GM10266 (cell line): ENCODE results near the gene VPREB1.
"Not testable (repeated sequence)": the region's sequence is repeated elsewhere in the genome, so short reads cannot be mapped to it uniquely, and the experiment has no call there.

ENCODE experiments used
- DNase-seq: peaks from one replicate; pipeline ENCODE4 v3.0.0; 2012; ENCODE audit errors: extremely low spot score

The VPREB1 gene

DNA sequence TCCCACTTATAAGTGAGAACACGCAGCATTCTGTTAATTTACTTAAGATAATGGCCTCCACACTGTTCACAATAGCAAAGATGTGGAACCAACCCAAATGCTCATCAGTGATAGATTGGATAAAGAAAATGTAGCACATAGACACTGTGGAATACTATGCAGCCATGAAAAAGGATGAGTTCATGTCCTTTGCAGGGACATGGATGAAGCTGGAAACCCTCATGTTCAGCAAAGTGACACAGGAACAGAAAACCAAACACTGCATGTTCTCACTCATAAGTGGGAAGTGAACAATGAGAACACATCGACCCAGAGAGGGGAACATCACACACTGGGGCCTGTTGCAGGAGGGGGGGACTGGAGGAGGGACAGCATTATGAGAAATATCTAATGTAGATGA, 15.6 kb downstream of the VPREB1 start:
- not testable (repeated sequence) for DNase-seq

DNA sequence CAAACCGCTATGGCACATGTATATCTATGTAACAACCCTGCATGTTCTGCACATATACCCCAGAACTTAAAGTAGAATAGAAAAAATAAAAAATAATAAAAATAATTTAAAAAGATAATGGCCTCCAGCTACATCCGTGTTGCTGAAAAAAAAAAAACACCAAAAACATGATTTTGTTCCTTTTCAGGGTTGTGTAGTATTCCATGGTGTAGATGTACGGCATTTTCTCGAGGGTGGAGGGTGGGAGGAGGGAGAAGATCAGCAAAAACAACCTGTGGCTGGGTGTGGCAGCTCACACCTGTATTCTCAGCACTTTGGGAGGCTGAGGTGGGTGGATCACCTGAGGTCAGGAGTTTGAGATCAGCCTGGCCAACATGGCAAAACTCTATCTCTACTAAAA, 16.0 kb downstream of the VPREB1 start:
- DNase-seq = not testable (repeated sequence)

DNA sequence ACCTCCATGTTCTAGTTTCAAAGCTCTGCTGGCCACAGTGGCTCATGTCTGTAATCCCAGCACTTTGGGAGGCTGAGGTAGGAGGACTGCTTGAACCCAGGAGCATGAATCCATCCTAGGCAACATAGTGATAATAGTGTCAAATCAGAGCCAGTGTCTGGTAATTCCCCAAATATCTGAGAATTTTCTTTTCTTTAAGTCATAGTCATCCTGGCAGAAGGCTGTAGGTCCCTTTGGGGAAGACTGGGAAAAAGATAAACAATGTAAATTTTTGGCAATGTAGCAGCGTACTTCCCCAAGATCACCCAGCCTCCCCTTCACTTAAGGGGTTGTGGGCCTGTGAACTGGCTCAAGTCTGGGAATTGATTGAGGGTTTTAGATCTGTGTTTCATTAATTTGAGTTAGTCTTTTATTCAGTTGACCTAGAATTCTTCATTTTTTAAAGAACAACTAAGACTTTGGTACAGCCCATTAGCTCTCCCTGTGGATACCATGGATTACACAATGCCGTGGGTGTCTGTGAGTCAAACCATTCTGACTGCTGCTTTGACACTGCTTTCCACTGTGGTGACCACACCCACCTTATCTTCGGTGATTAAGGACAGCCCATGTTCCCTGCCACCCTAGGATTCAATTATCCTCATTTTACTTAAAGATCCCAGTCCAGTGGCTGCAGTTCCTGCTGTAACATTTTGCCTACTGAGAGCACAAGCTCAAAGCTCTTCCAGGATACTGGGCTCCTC, 17.9 kb downstream of the VPREB1 start:
- not testable (repeated sequence) for DNase-seq

DNA sequence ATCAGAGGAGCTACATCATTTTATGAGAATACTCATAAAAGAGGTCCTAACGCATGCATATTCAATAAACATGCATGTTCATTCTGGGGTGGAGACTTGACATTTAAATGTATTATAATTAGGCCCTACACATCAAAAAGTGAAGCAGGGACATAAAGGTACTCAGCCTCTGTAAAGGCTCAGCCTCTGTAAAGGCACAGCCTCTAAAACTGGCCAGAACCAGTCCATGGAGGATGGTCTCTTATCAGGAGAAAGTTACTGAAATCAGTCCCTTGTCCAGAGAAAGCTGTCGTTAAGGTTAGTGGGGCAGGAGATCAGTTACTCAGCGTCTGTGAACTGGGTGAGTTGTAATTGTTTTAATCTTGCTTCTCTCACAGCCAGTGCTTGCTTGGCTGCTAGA, 19.2 kb downstream of the VPREB1 start:
- DNase-seq = not testable (repeated sequence)

DNA sequence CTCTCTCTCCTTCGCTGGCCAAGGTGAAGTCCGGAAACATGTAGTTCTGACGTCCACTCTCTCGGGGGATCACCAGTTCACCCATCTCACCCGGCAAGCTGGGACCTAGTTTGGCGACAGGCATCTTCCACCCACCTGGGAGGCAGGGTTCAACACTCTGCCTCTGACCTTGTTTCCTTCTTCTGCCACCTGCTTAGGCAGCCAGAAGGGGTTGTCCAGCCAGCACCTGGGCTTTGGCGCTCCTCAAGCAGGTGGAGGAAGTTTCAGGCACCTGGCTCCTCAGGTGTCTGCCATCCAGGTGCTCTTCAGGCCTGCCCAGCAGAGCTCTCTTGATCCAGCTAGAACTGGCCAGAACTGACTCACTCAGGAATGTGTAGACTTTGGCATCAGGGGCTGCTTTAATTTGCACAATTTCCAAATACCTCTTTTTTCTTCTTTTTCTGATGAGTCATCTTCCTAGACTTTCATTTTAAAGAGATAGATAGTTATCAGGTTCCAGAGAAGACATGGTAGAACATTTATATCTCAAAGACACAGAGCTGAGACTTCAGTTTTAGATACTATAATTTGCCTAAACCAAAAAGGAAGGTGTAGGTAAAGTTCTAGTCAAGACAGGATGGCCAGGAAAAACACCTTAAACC, 25.6 kb downstream of the VPREB1 start:
- not testable (repeated sequence) for DNase-seq

DNA sequence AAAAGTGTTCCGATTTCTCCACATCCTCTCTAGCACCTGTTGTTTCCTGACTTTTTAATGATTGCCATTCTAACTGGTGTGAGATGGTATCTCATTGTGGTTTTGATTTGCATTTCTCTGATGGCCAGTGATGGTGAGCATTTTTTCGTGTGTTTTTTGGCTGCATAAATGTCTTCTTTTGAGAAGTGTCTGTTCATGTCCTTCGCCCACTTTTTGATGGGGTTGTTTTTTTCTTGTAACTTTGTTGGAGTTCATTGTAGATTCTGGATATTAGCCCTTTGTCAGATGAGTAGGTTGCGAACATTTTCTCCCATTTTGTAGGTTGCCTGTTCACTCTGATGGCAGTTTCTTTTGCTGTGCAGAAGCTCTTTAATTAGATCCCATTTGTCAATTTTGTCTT, 32.8 kb downstream of the VPREB1 start:
- not testable (repeated sequence) for DNase-seq

DNA sequence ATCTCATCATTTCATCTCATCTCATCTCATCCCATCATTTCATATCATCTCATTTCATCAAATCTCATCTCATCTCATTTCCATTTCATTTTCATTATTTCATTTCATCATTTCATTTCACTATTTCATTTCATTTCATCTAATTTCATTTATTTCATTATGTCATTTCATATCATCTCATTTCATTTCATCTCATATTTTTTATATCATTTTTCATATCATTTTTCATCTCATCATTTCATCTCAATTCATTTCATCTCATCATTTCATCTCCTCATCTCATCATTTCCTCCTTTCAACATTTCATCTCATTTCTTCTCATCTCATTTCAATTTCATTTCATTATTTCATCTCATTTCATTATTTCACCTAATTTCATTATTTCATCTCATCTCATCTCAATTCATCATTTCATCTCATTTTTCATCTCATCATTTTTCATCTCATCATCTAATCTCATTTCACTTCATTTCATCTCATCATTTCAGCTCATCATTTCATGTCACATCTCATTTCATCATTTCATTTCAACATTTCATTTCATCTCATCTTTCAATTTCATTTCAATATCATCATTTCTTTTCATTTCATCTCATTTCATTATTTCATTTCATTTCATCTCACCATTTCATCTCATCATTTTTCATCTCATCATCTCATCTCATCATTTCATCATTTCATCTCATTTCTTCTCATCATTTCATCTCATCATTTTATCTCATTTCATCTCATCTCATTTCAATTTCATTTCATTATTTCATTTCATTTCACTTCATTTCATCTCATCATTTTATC, 40.6 kb downstream of the VPREB1 start:
- not testable (repeated sequence) for DNase-seq

DNA sequence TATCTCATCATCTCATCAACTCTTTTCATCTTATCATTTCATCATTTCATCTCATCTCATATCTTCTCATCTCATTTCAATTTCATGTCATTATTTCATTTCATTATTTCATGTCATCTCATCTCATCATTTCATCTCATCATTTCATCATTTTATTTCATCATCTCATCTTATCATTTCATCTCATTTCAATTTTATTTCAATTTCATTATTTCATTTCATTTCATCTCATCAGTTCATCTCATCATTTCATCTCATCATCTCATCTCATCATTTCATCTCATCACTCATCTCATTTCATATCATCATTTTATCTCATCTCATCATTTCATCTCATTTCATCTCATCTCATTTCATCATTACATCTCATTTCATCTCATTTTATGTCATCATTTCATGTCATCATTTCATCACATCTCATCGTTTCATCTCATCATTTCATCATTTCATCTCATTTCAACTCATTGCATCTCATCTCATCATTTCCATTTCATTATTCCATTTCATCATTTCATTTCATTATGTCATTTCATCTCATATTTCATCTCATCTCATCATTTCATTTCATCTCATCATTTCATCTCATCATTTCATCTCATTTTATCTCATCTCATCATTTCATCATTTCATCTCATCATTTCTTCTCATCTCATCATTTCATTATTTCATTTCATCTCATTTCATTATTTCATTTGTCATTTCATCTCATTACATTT, 42.0 kb downstream of the VPREB1 start:
- DNase-seq = not testable (repeated sequence)

DNA sequence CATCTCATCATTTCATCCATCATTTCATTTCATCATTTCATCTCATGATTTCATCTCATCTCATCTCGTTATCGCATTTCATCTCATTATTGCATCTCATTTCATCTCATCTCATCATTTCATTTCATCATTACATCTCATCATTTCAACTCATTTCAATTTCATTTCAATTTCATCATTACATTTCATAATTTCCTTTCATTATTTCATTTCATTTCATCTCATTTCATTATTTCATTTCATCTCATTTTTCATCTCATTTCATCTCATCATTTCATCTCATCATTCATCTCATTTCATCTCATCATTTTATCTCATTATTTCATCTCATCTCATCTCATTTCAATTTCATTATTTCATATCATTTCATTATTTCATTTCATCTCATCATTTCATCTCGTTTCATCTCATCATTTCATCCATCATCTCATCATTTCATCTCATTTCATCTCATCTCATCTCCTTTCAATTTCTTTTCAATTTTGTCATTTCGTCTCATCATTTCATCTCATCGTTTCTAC, 42.6 kb downstream of the VPREB1 start:
- DNase-seq = not testable (repeated sequence)

DNA sequence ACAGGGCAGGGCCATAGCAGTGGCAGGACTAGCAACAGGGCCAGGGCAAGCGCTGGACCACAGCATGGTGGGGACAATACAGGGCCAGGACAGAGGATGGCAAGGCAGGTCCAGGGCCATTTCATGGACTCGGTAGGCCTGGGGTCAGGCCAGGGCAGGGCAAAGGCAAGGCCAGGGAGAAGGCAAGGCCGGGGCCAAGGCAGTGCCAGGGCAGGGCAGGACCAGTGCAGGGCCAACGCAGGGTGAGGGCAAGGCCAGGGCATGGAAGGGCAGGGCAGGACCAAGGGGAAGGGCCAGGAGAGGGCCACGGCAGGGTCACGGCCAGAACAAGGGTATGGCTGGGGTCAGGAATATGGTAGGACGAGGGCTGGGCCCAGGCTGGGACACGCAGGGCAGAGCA, 45.1 kb downstream of the VPREB1 start:
- DNase-seq = not testable (repeated sequence)

DNA sequence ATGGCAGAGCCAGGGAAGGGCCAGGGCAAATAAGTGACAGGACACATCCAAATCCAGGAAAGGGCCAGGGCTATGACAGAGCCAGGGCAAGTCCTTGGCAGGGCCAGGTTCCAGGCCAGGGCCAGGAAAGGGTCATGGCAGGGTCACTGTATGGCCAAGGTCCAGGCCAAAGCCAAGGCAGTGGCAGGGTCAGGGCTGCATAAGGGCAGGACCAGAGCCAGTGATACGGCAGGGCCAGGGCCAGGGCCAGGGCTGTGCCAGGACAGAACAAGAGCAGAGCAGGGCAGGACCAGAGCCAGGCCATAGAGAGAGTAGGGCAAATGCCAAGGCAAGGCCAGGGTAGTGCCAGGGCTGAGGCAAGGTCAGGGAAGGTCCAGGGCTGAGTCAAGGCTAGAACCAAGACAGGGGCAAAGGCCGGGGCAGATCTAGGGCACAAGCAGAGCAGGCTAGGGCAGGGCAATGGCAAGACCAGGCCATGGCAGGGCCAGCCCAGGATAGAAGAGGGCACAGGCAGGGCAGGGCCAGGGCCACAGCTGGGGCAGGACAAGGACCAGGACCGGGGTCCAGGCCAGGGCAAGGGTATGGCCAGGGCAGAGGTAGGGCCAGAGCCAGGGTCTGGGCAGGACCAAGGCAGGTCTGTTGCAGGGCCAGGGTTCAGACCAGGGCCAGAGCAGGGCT, 46.7 kb downstream of the VPREB1 start:
- not testable (repeated sequence) for DNase-seq

DNA sequence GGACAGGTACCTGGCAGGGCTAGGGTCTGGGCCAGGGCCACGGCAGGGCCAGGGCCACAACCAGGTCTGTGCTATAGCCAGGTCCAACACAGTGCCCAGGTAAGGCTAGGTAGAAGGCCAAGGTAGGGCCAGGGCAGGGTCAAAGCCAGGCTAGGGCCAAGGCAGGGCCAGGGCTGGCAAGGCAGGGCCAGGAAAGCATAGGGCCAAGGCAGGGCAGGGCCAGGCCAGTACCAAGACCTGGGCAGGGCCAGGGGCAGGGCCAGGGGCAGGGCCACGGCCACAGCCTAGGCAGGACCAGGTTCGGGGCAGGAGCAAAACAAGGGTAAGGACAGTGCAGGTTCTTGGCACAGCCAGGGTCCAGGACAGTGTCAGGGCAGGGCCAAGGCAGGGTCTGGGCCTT, 48.1 kb downstream of the VPREB1 start:
- not testable (repeated sequence) for DNase-seq

DNA sequence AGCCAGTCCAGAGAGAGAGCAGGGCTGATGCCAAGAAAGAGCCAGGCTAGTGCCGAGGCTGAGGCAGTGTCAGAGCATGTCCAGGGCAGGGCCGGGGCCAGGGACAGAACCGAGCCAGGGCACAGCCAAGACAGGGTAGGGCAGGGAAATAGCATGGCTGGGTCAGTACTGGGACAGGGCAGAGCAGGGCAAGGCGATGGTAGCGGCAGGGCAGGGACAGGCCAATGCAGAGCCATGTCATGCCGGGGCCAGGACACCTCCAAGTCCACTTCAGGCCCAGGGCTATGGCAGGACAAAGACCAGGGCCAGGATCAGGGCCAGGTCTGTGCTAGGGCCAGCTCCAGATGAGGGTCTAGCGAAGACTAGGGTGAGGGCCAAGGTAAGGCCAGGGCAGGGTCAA, 48.9 kb downstream of the VPREB1 start:
- DNase-seq = not testable (repeated sequence)

DNA sequence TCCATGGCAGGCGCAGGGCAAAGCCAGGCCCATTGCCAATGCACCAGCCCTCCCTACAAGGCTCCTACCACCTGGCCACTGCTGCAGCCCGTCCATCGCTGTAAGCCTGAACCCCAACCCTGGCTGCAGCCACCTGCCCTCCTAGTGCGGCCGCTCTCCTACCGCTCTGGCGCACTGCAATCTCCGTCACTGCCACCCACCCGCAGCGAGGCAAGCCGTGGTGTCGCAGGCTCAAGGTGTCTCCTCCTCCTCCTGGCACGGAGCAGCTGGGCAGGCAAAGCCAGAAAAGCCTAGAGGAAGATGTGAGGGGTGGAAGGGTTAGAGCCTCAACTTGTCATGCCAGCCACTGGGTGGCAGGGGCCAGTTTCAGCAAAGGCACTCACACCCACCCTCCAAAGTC, 50.1 kb downstream of the VPREB1 start:
- DNase-seq = not testable (repeated sequence)
